D721Med (cell line): ENCODE data around the gene MORC4.

Experiments used
- DNase-seq: peaks from one replicate; pipeline ENCODE4 v3.0.0; 2011; ENCODE audit warnings: low spot score; ENCODE audit not compliant: insufficient read length
- FAIRE-seq: peaks from 2 replicates; lab custom pipeline; 2011; peaks lifted over from hg19 to GRCh38; lab: Jason Lieb, UNC
- CTCF ChIP-seq: IDR thresholded peaks from 2 replicates; pipeline ENCODE4 v1.5.1; 2012; ENCODE audit warnings: mild to moderate bottlenecking, control low read depth; ENCODE audit not compliant: insufficient read depth; ENCODE audit errors: missing control alignments

The MORC4 gene

GRCh38 chrX:106933538-106933961 is 66.5 kb downstream of the MORC4 start:
- FAIRE-seq, result no peak
- no peak for TF ChIP-seq CTCF
- DNase-seq, result no peak

- no peak for FAIRE-seq
- no peak for DNase-seq
- TF ChIP-seq CTCF, result no peak
These were observed 67.0 kb downstream of the MORC4 start for GRCh38 chrX:106932960-106933537.

GRCh38 chrX:106932492-106932923 is 67.5 kb downstream of the MORC4 start:
- FAIRE-seq, result no peak
- no peak for DNase-seq
- no peak for TF ChIP-seq CTCF

- no peak for DNase-seq
- TF ChIP-seq CTCF, result no peak
- no peak for FAIRE-seq
These were observed 68.1 kb downstream of the MORC4 start for GRCh38 chrX:106931831-106932491.

GRCh38 chrX:106928227-106928626 is 71.8 kb downstream of the MORC4 start:
- DNase-seq (no peak), FAIRE-seq (no peak)
- no peak for TF ChIP-seq CTCF

- TF ChIP-seq CTCF, result no peak
- no peak for FAIRE-seq
These were observed 72.3 kb downstream of the MORC4 start for GRCh38 chrX:106927700-106928099.

GRCh38 chrX:106927023-106927422 is 73.0 kb downstream of the MORC4 start:
- DNase-seq, result no peak
- no peak for TF ChIP-seq CTCF
- FAIRE-seq, result no peak

More at GRCh38 chrX:106927700-106928099, 72.3 kb downstream of the MORC4 start:
- DNase-seq, result no peak
